Vein endothelial cell (primary cell): Measurements from ENCODE around the gene SERPINH1. TPM values are rescaled to one million over a fixed set of nuclear protein-coding genes. Genes with fewer than 3 reads are reported as not detected.

Source experiments
- total RNA-seq: library from RNA; depleted of rRNA; stranded (reverse); fragments of >200 nt; gene quantifications from 2 replicates; pipeline ENCODE4 v1.2.3, GENCODE V29; 2012

The SERPINH1 gene
- 427 and 542 TPM in 2 replicates for total RNA-seq

DNA sequence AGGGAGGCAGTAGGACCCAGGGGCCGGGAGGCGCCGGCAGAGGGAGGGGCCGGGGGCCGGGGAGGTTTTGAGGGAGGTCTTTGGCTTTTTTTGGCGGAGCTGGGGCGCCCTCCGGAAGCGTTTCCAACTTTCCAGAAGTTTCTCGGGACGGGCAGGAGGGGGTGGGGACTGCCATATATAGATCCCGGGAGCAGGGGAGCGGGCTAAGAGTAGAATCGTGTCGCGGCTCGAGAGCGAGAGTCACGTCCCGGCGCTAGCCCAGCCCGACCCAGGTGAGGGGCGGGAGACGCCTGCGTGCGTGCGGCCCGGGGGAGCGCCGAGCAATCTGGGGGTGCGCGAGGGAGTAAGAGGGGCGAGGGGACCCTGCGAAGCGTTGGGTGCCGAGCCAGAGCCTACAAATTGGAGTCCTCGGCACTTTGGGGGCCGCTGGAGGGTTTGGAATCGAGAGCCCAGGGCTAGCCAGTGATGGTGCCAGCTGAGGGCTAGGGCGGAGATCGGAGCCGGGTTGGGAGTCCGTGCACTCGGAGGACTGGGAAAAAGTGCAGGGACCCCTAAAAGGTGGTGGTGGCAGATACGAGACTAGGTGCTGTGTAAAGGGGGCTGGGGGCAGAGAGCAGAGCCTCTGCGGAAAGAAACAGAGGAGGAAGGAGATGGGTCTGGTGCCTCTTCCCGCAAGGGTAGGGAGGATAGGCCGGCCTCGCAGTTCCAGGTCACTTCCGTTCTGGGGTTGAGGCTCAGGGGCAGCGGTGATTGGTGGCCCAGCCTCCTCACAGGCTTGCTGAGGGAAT lies at the start of gene SERPINH1:
Gene SERPINH1, plus strand, starts transcription at position 206 of the 788 bp plus-strand sequence. CDS start 4,097 bp downstream, outside the sequence.

DNA sequence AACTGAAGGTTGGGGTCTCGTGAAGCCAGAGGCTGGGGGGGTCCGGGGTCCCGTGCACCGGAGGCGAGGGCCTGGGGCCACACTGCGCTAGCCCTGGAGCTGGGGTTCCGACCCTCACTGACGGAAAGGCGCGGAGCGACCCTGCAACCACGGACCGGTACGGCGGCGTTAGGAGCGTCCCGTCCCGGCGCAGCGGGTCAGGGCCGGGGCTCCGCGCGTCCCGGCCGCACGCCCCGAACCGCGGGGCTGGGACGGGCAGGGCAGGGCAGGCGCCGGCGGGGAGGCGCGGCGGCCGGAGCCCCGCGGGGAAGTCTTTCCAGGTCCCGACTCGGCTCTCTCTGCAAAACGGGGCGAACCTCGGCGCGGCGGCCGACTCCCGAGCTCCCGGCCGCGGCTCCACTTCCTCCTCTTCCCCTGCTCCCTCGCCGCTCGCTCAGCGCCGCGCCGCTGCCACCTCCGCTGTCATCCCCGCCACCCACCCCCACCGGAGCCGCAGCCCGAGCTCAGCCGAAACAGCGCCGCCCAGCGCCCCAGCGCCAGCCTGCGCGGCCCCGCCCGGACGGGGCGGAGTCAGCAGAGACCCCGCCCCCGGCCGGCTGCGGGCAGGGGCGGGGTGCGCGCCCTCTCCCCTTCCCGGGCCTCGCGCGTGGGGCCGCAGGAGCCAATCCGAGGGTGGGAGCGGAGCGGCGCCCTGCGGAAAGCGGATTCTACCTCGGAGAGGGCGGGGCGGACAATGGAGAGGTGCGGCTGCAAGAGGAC lies 36.4 kb upstream of the SERPINH1 start, which contains the start of gene GDPD5:
Gene GDPD5, minus strand, starts transcription at position 509 of the 759 bp plus-strand sequence. CDS start 48,206 bp downstream, outside the sequence.

Other genes with a start within 250 kb of the SERPINH1 start
- gene ARRB1, start 210.6 kb upstream of the SERPINH1 start, total RNA-seq = 116 and 358 TPM in 2 replicates
- gene RPS3, start 162.7 kb upstream of the SERPINH1 start, total RNA-seq = 1,876 and 2,642 TPM in 2 replicates
- 2.0 and 3.9 TPM in 2 replicates for gene KLHL35, start 129.1 kb upstream of the SERPINH1 start, total RNA-seq
- gene GDPD5, start 36.3 kb upstream of the SERPINH1 start, total RNA-seq = 43.8 and 44.7 TPM in 2 replicates
- gene MAP6, start 106.8 kb downstream of the SERPINH1 start, total RNA-seq = under 0.01 and 0.48 TPM in 2 replicates
- not detected in 2 replicates for gene MOGAT2, start 155.6 kb downstream of the SERPINH1 start, total RNA-seq
- 1.3 and 2.3 TPM in 2 replicates for gene DGAT2, start 206.5 kb downstream of the SERPINH1 start, total RNA-seq